ENCODE data around the gene SH2D2A. TPM values are rescaled to one million over a fixed set of nuclear protein-coding genes. Genes with fewer than 3 reads are reported as not detected.

SH2D2A gene
- total RNA-seq, 1 experiment from 2014 or later, result 4.0 TPM

GRCh38 chr1:156794506-156795373 lies 21.9 kb downstream of the SH2D2A start:
- no peaks in the 10 kb centered on the region for H3K9me2 ChIP-seq (ENCODE audit: insufficient read depth)
- H3K4me3 ChIP-seq, result no peak overlapping the region
- no peak for DNase-seq
- BruUV-seq (replicated peaks), result no TSS peak
- no peak overlapping the region for H3K4me2 ChIP-seq
- ChIA-PET CTCF (no interaction called here), POLR2A (ENCODE audit: unreplicated experiment) (no interaction called here)
- H3K36me3 ChIP-seq (ENCODE audit: low read depth), result peaks cover 18% of the 10 kb centered on the region
- H3K9me3 ChIP-seq (ENCODE audit: insufficient read depth, low read depth), result no peaks in the 10 kb centered on the region
- peaks cover 24% of the 10 kb centered on the region; the same call in 1 of the 2 replicates for H3F3A ChIP-seq (ENCODE audit: insufficient read depth, low read depth)
- H3K27ac ChIP-seq, result no peak overlapping the region
- H3K27me3 ChIP-seq (ENCODE audit: insufficient read depth, low read depth), result no peaks in the 10 kb centered on the region
- no peaks in the 10 kb centered on the region for H3K4me1 ChIP-seq (replicated peaks; ENCODE audit: insufficient read depth)
- H3K79me2 ChIP-seq (ENCODE audit: low read depth), result no peaks in the 10 kb centered on the region
- no peak overlapping the region for H2AFZ ChIP-seq
- intact Hi-C loops (cut with micrococcal nuclease; ENCODE audit: unreplicated experiment), result no loop called here
- H4K20me1 ChIP-seq (ENCODE audit: insufficient read depth), result peaks cover 22% of the 10 kb centered on the region
- TF ChIP-seq CTCF (conservative IDR thresholded peaks at IDR 0.05) (no peak), EZH2 (IDR thresholded peaks at IDR 0.05; ENCODE audit: low read depth) (no peak)

GRCh38 chr1:156789621-156790318 lies 26.9 kb downstream of the SH2D2A start:
- no peaks in the 10 kb centered on the region for H3K4me1 ChIP-seq (replicated peaks; ENCODE audit: insufficient read depth)
- no peaks in the 10 kb centered on the region for H3K9me3 ChIP-seq (ENCODE audit: insufficient read depth, low read depth)
- ChIA-PET POLR2A (ENCODE audit: unreplicated experiment) (no interaction called here), CTCF (interaction anchor here (0.6 kb wide), 1 partner anchor 103 kb away, joined by 7 read pairs; no protein-coding TSS in a partner anchor)
- TF ChIP-seq EZH2 (IDR thresholded peaks at IDR 0.05; ENCODE audit: low read depth) (no peak), CTCF (conservative IDR thresholded peaks at IDR 0.05) (no peak)
- H3K27ac ChIP-seq, result no peak overlapping the region
- no peak overlapping the region for H2AFZ ChIP-seq
- H3K79me2 ChIP-seq (ENCODE audit: low read depth), result no peaks in the 10 kb centered on the region
- intact Hi-C loops (cut with micrococcal nuclease; ENCODE audit: unreplicated experiment), result no loop called here
- H3K4me2 ChIP-seq, result no peak overlapping the region
- H3K4me3 ChIP-seq, result no peak overlapping the region
- no peak for DNase-seq
- no TSS peak for BruUV-seq (replicated peaks)
- H3F3A ChIP-seq (ENCODE audit: insufficient read depth, low read depth), result peaks cover 17% of the 10 kb centered on the region; the same call in 1 of the 2 replicates
- H3K36me3 ChIP-seq (ENCODE audit: low read depth), result peaks cover 22% of the 10 kb centered on the region
- H4K20me1 ChIP-seq (ENCODE audit: insufficient read depth), result peaks cover 24% of the 10 kb centered on the region
- H3K9me2 ChIP-seq (ENCODE audit: insufficient read depth), result no peaks in the 10 kb centered on the region
- no peaks in the 10 kb centered on the region for H3K27me3 ChIP-seq (ENCODE audit: insufficient read depth, low read depth)

GRCh38 chr1:156788136-156788535 lies 28.5 kb downstream of the SH2D2A start:
- Histone ChIP-seq H3F3A (ENCODE audit: insufficient read depth, low read depth) (peaks cover 10% of the 10 kb centered on the region; the same call in 1 of the 2 replicates), H3K36me3 (ENCODE audit: low read depth) (peaks cover 25% of the 10 kb centered on the region), H3K27me3 (ENCODE audit: insufficient read depth, low read depth) (no peaks in the 10 kb centered on the region), H4K20me1 (ENCODE audit: insufficient read depth) (peaks cover 27% of the 10 kb centered on the region), H3K79me2 (ENCODE audit: low read depth) (peaks cover 3% of the 10 kb centered on the region), H3K4me3 (no peak overlapping the region), H3K9me2 (ENCODE audit: insufficient read depth) (no peaks in the 10 kb centered on the region), H2AFZ (no peak overlapping the region), H3K27ac (no peak overlapping the region), H3K9me3 (ENCODE audit: insufficient read depth, low read depth) (no peaks in the 10 kb centered on the region), H3K4me2 (no peak overlapping the region), H3K4me1 (replicated peaks; ENCODE audit: insufficient read depth) (no peaks in the 10 kb centered on the region)
- no peak for DNase-seq
- intact Hi-C loops (cut with micrococcal nuclease; ENCODE audit: unreplicated experiment), result no loop called here
- BruUV-seq (replicated peaks), result no TSS peak
- ChIA-PET POLR2A (ENCODE audit: unreplicated experiment) (interaction anchor here (0.7 kb wide), 1 partner anchor 89 kb away, joined by 9 read pairs; no protein-coding TSS in a partner anchor), CTCF (no interaction called here)
- no peak for TF ChIP-seq EZH2 (IDR thresholded peaks at IDR 0.05; ENCODE audit: low read depth)
- no peak for TF ChIP-seq CTCF (conservative IDR thresholded peaks at IDR 0.05)

All from PC-9 (cell line).